ACHN (cell line): ENCODE results near the gene GRB14.
"Not testable (repeated sequence)": the region's sequence is repeated elsewhere in the genome, so short reads cannot be mapped to it uniquely, and the experiment has no call there.

Experiments used
- DNase-seq: peaks from one replicate; pipeline ENCODE4 v3.0.0-alpha.2; 2015
- in situ Hi-C: cut with HindIII; loops from 2 replicates; pipeline ENCODE4 v1.10.0; 2017; ENCODE audit warnings: low sequenced_read_pairs, low pct_ligation_motif_present, low pct_unique_long_range_greater_than_20kb

The GRB14 gene

DNA sequence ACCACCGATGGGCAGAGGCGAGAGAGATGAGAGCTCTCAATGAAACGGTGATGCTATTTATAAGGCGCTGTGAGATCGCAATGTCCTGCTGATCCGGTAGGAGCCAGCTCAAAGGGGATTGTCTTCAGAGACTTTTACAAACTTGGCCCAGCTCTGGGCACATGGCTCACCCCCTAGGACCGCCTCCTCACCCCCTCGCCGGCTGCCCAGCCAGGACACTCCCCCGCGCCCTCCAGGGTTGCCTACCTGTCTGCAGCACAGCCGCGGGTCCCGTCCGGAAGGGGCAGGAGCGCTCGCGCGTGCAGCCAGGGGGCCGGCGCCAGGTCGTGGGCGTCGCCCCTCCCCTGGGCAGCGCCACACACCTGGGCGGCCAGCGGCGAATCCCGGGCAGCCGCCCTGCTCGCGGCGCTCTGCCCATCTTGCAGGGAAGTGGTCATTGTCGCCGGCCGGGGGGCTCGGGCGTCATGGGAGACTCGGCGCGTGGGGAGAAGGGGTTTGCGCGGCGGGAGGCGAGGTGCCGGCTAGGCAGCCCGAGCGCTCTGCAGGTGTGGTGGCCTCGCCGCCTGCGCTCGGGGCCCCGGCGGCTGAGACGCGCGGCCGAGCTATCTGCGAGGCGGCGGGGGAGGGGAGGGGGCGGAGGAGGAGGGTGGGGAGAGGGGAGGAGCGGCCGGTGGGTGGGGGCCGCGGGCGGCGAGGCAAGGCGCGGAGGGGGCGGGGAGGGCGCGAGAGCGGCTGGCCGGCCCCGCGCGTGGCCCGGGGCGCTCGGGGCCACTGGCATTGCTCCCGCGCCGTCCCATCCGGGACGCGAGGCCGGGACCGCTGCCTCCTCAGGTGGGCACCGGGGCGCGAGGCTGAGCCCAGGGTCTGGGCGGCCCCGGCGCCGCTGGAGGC lies at the start of gene GRB14:
Gene GRB14 (minus strand): TSS at position 610 of the 891 bp plus-strand sequence. CDS start 173 bp downstream, at position 437.
- in situ Hi-C loops: no loop called here
- peak; percentile 90 for DNase-seq

DNA sequence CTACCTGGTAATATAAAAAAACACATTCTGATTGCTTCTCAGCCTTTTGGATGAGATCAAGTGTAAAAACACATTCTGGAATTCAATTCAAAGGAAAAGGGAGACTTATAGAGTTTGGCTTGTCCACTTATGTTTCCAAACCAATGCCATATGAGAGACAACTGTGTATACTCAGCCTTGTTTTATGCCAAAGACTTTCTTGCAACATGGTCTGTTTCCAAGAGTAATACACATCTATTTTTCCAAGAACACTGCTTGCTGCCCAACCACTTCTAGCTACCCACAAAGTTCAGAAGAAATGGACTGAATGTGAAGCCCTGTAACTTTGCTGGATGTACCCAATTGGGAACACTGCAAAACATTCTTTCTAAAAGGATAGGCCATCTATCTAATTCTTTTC lies 48.0 kb upstream of the GRB14 start:
- no peak for DNase-seq
- in situ Hi-C loops: no loop called here

DNA sequence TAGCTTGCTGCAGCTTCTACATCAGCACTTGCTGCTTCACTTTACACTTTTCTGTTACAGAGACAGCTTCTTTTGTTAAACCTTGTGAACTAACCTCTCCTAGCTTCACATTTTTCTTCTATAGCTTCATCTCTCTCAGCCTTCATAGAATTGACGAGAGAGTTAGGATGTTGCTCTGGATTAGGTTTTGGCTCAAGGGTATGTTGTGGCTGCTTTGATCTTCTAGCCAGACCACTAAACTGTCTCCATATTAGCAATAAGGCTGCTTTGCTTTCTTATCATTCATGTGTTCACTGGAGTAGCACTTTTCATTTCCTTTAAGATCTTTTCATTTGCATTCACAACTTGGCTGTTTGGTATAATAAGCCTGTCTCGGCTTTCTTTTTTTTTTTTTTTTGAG lies 46.3 kb upstream of the GRB14 start:
- in situ Hi-C loops: no loop called here
- no peak for DNase-seq

DNA sequence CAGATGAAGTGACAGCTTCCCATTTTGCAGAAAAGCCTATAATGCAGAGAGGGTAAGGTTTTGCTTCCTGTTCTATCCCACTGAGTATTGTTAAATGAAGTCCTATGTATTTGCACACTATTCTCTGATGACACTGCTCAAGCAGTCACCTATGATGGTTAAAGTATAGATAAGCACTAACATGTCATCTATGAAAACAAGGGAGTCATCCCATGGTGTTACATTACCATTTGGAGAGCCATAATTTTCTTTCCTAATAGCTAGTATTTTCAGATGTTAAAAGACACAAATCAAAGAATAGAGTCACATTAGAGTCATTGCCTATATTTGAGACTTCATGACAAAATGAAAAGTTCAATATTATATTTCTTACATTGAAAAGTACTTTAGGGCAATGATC lies 42.8 kb upstream of the GRB14 start:
- DNase-seq: no peak
- in situ Hi-C loops: no loop called here

DNA sequence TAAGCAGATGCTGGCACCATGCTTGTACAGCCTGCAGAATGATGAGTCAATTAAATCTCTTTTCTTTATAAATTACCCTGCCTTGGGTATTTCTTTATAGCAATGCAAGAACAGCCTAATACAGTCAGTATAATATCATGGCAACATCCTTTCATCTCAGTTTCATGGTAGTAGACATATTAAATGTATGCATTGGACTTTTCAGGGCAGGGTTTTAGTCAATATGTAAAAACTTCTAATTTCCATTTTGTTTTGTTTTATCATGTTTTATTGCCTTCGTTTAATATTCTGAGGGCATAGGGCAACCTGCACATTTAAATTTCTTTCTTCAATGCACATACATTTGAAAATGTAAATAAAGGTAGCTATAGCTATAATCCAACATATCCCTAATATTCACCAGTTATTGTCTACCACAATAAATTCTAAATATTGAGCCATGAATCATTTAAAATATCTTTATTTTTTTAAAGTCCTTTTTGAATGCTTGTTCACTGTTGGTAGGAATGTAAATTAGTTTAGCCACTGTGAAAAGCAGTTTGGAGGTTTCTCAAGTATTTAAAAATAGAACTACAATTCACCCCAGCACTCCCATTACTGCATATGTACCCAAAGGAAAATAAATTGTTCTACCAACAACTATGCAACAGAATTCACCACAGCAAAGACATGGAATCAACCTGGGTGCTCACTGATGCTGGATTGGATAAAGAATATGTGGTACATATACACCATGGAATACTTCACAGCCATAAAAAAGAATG lies 41.8 kb upstream of the GRB14 start:
- in situ Hi-C loops: no loop called here
- DNase-seq: no peak

DNA sequence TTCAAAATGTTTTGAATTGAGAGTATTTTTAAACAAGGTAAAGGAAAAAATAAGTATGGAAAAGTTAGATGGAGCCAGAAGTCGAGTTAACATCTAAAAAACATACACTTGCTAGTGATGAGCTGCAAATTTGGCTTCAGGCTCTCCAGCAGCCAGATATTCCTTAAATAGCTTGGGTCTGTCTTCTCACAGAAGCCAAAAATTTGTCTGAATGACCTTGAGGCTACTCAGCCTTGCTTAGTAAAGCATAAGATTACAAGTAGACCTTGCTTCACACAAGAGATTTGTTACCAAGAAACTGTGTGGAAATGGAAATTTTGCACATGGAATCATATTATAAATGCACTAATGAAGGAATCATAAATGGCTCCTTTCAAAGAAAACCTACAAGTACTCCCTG lies 40.8 kb upstream of the GRB14 start:
- in situ Hi-C loops: no loop called here
- DNase-seq: no peak

DNA sequence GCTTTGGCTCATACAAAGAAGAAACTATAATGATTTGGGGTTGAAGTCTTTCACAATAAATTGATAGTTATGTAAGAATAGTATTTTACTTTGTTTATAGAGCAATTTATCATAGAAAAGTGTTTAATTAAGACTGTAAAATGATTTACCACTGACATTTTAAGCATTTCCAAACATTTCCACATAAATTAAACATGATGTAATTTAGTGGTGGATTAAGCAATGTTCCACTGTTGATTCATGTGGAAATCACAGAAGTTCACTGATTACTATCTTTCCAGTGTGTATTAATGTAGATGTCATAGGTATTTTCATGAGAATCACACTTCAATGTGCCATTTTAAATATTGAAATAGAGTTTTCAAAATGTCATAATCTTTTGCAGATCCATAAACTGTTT lies 40.1 kb upstream of the GRB14 start:
- in situ Hi-C loops: no loop called here
- DNase-seq: no peak

DNA sequence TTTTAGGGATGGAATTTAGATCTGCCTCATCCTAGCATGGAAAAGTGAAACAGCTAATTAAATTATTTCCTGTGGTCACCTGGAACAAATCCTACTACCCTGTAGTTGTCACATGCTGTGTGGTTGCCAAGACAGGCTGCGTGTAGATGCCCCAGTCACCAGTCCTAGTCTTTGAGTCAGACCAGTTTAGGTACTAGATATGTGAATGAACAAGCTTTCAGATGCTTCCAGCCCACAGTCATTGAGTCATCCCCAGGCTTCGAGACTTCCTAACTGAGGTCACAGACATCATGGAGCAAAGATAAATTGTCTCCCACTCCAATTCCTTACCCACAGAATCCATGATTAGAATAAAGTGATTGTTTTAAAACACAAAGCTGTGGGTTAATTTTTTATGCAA lies 35.8 kb upstream of the GRB14 start:
- in situ Hi-C loops: no loop called here
- DNase-seq: no peak

DNA sequence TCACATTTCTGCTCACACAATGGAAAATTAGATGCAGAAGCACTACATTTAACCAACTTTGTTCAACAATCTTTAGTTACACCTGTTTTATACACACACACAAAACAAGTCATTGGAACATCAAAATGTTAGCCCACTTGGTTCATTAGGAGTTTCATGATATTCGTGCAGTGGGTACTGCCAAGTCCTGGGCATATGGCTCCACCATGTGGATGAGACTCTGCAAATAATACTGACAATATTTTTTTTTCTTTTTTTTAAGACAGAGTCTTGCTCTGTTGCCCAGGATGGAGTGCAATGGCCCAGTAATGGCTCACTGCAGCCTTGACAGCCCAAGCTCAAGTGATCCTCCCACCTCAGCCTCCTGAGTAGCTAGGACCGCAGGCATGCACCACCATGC lies 34.5 kb upstream of the GRB14 start:
- in situ Hi-C loops: no loop called here

DNA sequence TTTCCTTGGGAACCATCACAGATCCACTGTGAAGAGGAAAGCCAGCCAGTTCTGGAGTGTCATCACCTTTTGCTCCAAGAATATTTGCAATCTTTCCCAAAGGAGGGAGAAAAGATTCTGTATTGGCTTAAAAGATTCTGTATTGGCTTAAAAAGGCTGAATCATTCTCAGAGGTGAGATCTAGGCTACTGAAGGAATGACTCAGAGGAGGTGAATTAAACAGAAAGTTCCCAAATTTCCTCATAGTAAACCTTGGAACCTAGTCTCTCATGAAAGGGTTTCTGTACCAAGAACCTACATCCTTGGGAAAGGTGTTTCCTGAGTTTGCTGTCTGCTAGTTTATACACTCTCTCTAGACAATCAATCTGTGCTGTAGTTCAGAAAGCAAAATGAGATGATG lies 34.1 kb upstream of the GRB14 start:
- no peak for DNase-seq
- in situ Hi-C loops: no loop called here

More for the DNA sequence above, 34.5 kb upstream of the GRB14 start:
- peak; percentile 57 for DNase-seq

DNA sequence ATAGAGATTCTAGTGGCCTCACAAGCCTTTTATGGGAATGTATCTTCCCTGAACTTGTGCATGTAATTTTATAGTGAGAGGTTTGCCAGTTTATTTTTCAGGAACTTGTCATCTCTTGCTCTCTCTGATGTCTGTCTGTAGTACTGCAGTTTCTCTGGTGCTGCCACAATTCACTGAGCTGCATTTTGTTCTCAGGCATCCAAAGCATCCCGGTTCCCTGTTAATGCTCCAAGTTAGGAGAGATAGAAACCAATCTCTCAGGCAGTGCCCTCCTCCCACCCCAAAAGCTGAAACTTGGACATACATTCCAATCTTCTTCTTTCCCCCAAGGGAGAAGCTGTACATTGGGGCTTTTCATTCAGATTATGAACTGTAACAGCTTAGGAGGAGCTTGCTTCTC lies 30.1 kb upstream of the GRB14 start:
- DNase-seq: no peak
- in situ Hi-C loops: no loop called here

DNA sequence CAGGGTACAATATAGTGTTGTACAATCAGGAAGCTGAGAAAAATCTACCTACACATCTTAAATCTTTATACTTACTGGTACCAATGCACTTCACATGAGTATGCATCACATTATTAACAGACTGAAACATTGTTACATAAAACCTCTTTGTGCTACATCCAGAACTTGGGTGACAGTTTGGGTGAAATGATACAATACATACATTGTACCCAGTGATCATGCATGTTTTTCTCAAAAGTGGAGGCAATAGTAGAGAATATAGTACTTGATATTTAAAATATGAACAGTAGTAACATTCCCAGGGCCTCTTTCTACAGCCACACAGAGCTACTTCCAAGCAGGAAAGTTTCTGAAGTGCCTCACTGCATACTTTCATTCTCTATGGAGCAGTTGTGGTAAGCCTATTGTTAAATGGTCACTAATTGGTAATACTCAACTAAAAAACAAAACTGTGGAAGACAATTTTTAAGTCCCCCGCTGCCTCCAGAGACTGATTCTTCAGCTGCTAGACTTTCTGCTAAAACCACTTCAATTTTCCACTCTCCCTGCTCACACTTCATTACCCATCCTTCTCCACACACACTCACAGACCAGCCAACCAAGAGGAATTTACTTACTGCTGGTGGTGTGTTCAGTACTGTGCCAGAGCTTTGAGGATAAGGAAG lies 22.9 kb upstream of the GRB14 start:
- peak; percentile 92 for DNase-seq
- in situ Hi-C loops: no loop called here

DNA sequence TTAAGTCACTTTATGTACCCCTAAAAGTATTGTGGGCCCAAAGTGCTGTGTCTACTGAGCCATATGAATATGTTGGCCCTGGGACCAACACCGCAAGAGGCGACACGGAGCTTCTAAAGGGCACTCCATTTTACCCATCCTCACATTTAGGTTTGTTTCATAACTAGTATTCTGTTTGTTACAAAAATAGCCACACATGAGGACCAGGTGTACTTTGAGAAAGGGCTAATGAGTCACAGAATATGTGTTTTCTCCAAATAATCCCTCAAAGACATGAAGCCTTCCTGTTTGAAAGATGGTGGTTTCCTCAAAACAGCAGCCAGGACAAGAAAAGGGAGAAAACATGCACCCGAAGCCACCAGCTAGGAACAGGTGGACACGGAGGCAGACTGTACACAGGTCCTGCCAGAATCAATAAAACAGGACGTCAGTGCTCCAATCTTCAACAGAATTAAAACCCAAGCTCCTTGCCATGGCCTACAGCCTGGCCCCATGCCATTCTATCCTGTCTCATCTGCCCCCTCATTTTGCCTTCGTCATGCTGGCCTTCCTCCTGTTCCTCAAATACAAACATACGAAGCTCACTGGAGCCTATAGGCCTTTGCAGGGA lies 21.8 kb upstream of the GRB14 start:
- in situ Hi-C loops: no loop called here
- DNase-seq: no peak

DNA sequence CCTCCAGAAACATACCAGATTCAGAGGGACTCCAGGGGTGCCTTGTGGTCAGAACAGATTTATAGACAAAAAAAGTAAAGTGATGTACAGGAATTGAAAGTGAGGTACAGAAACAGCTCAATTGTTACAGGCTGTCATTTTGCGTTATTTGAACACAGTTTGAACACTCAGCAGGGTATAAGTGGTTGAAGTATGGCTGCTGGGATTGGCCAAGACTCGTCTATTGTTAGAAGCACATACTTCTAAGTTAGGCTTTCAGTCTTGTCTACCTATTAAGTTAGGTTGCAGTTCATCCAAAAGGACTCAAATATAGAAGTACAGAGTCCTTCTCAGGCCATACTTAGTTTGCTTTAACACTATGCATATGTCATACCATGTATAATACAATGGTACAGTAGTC lies 21.0 kb upstream of the GRB14 start:
- no peak for DNase-seq
- in situ Hi-C loops: no loop called here

DNA sequence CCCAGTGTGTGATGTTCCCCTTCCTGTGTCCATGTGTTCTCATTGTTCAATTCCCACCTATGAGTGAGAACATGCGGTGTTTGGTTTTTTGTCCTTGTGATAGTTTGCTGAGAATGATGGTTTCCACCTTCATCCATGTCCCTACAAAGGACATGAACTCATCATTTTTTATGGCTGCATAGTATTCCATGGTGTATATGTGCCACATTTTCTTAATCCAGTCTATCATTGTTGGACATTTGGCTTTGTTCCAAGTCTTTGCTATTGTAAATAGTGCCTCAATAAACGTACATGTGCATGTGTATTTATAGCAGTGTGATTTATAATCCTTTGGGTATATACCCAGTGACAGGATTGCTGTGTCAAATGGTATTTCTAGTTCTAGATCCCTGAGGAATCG lies 7.0 kb upstream of the GRB14 start:
- in situ Hi-C loops, DNase-seq: not testable (repeated sequence)

DNA sequence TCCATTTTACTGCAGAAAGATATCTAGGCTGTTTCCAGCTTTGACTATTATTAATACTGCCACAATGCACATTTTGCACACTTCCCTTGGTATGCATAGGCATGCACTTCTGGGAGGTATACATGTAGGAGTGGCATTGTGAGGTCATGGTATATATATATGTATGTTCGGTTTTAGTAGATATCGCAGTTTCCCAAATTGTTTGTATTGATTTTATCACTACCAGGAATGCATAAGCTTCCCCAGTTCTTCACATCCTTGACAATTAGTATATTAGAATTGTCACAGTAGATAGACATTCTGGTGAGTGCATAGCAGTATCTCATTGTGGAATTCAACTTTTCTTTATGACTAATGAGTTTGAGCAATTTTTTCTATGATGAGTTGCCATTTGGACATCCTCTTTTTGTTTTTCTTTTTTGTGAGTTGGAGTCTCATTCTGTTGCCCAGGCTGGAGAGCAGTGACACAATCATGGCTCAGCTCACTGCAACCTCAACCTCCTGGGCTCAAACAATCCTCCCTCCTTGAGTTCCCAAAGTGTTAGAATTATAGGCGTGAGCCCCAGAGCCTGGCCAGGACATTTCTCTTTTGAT lies 4.2 kb upstream of the GRB14 start:
- in situ Hi-C loops: no loop called here
- no peak for DNase-seq

DNA sequence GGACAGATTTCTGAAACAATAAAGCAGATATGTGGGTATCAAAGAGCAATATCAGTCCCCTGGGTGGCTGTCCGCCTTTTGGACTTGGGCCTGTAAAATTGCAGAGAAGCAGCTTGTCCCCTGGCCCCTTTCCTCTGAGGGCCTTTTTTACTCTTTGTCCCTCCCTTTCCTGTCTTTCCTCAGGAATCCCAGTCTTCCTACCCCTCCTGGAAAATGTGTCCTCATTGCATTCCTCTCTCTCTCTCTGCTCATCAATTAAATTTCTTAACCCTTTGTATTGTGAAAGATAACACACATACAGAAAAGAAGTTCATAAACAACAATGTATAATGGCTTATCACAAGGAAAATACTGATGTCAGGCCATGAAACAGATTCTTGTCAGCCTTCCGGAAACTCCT lies 3.0 kb upstream of the GRB14 start:
- in situ Hi-C loops: no loop called here
- DNase-seq: no peak

DNA sequence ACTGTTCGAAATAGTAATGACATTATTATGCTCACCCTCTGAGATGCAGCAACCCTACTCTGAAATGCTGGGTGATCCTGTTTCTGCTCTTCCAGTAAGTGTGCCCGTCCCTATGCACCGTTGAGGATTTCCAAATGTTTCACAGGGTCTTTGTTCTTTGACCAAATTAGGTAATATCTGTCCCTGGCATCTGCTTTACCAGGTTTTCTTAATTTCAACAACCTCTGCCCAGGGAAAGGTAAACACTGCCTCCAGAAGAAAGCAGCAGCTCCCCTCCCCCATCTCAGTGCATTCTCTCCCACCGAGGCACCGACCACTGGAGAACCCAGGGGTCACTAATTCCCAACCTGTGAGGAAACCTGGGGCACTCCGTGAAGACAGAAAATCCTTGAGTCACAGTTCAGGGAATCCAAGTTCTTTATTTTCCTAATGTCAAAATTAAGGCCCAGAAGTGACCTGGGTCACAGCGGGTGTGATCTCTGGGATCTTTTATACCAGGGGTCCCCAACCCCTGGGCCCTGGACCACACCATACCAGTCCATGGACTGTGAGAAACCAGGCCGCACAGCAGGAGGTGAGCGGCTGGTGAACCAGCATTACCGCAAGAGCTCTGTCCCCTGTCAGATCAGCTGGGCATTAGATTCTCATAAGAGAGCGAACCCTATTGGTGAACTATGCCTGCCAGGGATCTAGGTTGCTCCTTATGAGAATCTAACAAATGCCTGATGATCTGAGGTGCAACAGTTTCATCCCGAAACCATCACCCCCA lies 1.2 kb upstream of the GRB14 start:
- in situ Hi-C loops: no loop called here
- no peak for DNase-seq
